Measurements from ENCODE around the gene CIPC.

The CIPC gene

GRCh38 chr14:77148510-77149231 lies 50.6 kb downstream of the CIPC start:
- Histone ChIP-seq H3K9ac (ENCODE audit: low read depth in 1 of 2, low read length in 2 of 2) (no peak overlapping the region), H3K4me3 (ENCODE audit: low read length in 2 of 2) (no peak overlapping the region), H3K27me3 (ENCODE audit: control insufficient read depth in 2 of 2, insufficient read depth in 2 of 2, low read length in 2 of 2) (peaks cover 11 to 20% of the 10 kb centered on the region in 2 donors), H3K9me3 (ENCODE audit: control insufficient read depth in 2 of 2, low read length in 2 of 2) (peaks cover 0 to 2% of the 10 kb centered on the region in 2 donors), H3K4me1 (ENCODE audit: control insufficient read depth in 2 of 2, insufficient read depth in 2 of 2, low read length in 2 of 2) (no peaks in the 10 kb centered on the region), H3K36me3 (ENCODE audit: control insufficient read depth in 2 of 2, insufficient read depth in 2 of 2, low read length in 2 of 2) (no peaks in the 10 kb centered on the region), H3K27ac (ENCODE audit: low read depth in 2 of 2, low read length in 2 of 2) (no peak overlapping the region)

DNA sequence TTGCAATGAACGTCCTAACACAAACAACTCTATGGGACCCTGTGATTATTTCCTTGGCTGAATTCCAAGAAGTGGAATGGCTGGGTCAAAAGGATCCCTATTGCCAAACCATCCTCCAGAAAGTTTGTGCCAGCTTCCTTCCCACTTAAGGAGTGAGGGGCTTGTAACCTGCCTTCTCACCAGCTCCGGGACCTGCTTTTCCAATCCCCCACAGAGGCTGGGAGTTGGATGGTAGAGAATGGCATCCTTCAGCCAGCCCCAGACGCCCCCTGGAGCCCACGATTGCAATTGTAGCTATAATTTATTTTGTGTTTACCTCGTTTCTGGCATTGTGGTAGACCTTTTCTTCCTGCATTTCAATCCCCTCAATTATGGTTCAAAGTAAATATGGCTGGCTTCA lies 53.2 kb downstream of the CIPC start:
- H3K4me1 ChIP-seq (ENCODE audit: control insufficient read depth in 2 of 2, insufficient read depth in 2 of 2, low read length in 2 of 2): no peaks in the 10 kb centered on the region
- no peak overlapping the region for H3K27ac ChIP-seq (ENCODE audit: low read depth in 2 of 2, low read length in 2 of 2)
- peaks cover 0 to 2% of the 10 kb centered on the region in 2 donors for H3K9me3 ChIP-seq (ENCODE audit: control insufficient read depth in 2 of 2, low read length in 2 of 2)
- no peak overlapping the region for H3K9ac ChIP-seq (ENCODE audit: low read depth in 1 of 2, low read length in 2 of 2)
- H3K4me3 ChIP-seq (ENCODE audit: low read length in 2 of 2): no peak overlapping the region
- peaks cover 6 to 14% of the 10 kb centered on the region in 2 donors for H3K27me3 ChIP-seq (ENCODE audit: control insufficient read depth in 2 of 2, insufficient read depth in 2 of 2, low read length in 2 of 2)
- H3K36me3 ChIP-seq (ENCODE audit: control insufficient read depth in 2 of 2, insufficient read depth in 2 of 2, low read length in 2 of 2): no peaks in the 10 kb centered on the region

DNA sequence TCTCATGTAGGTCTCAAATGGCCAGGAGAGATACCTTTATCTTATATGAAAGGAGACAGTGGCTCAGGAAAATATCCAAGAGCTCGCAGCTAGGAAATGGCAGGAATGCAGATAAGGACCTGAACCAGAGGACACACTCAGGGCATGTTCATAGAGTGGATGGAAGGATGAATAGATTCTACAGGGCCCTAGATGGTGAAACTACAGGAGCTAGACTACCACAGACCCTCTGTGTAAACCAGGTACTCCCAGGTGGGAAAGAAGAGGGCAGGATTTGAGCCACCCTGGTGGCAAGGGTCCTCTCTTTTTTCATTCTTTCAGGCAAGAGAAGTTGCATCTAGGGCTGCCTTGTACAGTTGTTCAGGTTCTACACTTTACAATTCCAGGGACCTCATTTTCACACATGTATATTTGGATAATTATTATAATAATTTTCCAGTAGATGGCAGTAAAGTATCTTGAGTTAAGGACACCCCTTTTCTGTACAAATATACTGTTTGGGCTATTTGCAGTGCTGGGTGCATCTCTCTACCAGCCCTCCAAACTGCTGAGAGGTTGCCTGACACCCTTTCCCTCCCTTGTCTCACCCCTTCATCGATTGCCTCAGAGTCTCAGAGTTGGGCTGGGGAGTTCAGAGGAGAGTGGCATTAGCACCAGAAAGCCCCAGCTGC lies 54.0 kb downstream of the CIPC start:
- no peak overlapping the region for H3K27ac ChIP-seq (ENCODE audit: low read depth in 2 of 2, low read length in 2 of 2)
- H3K4me3 ChIP-seq (ENCODE audit: low read length in 2 of 2): no peak overlapping the region
- peaks cover 3 to 6% of the 10 kb centered on the region in 2 donors for H3K27me3 ChIP-seq (ENCODE audit: control insufficient read depth in 2 of 2, insufficient read depth in 2 of 2, low read length in 2 of 2)
- H3K36me3 ChIP-seq (ENCODE audit: control insufficient read depth in 2 of 2, insufficient read depth in 2 of 2, low read length in 2 of 2): no peaks in the 10 kb centered on the region
- no peaks in the 10 kb centered on the region for H3K4me1 ChIP-seq (ENCODE audit: control insufficient read depth in 2 of 2, insufficient read depth in 2 of 2, low read length in 2 of 2)
- H3K9me3 ChIP-seq (ENCODE audit: control insufficient read depth in 2 of 2, low read length in 2 of 2): peaks cover 0 to 2% of the 10 kb centered on the region in 2 donors
- H3K9ac ChIP-seq (ENCODE audit: low read depth in 1 of 2, low read length in 2 of 2): no peak overlapping the region

GRCh38 chr14:77153802-77154201 lies 55.7 kb downstream of the CIPC start:
- H3K27me3 ChIP-seq (ENCODE audit: control insufficient read depth in 2 of 2, insufficient read depth in 2 of 2, low read length in 2 of 2): peaks cover 8 to 12% of the 10 kb centered on the region in 2 donors

DNA sequence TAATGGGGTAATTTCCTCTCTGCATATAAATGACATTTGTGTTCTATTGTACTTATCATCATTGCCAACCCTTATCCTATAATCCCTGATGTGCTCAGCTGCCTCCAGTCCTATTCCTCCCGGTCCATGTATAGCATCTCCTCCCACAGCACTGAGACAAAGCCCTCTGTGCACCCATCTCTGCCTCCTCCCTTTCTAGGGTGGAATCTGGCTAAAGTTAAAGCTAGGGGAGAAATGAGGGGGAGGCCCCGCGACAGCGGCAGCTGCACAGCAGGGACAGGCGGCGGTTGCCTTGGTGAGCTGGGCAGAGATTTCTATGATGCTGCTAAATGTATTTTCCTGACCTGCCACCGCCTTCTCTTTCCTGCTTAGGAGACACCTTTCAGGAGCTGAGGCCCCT lies 56.4 kb downstream of the CIPC start:
- Histone ChIP-seq H3K27me3 (ENCODE audit: control insufficient read depth in 2 of 2, insufficient read depth in 2 of 2, low read length in 2 of 2) (peaks cover 11 to 12% of the 10 kb centered on the region in 2 donors), H3K9ac (ENCODE audit: low read depth in 1 of 2, low read length in 2 of 2) (no peak overlapping the region), H3K4me1 (ENCODE audit: control insufficient read depth in 2 of 2, insufficient read depth in 2 of 2, low read length in 2 of 2) (no peaks in the 10 kb centered on the region), H3K9me3 (ENCODE audit: control insufficient read depth in 2 of 2, low read length in 2 of 2) (no peaks in the 10 kb centered on the region), H3K4me3 (ENCODE audit: low read length in 2 of 2) (no peak overlapping the region), H3K27ac (ENCODE audit: low read depth in 2 of 2, low read length in 2 of 2) (no peak overlapping the region), H3K36me3 (ENCODE audit: control insufficient read depth in 2 of 2, insufficient read depth in 2 of 2, low read length in 2 of 2) (no peaks in the 10 kb centered on the region)

More at GRCh38 chr14:77153802-77154201, 55.7 kb downstream of the CIPC start:
- H3K36me3 ChIP-seq (ENCODE audit: control insufficient read depth in 2 of 2, insufficient read depth in 2 of 2, low read length in 2 of 2): no peaks in the 10 kb centered on the region
- no peak overlapping the region for H3K27ac ChIP-seq (ENCODE audit: low read depth in 2 of 2, low read length in 2 of 2)
- peaks cover 0 to 1% of the 10 kb centered on the region in 2 donors for H3K9me3 ChIP-seq (ENCODE audit: control insufficient read depth in 2 of 2, low read length in 2 of 2)
- no peak overlapping the region for H3K9ac ChIP-seq (ENCODE audit: low read depth in 1 of 2, low read length in 2 of 2)
- no peak overlapping the region for H3K4me3 ChIP-seq (ENCODE audit: low read length in 2 of 2)
- H3K4me1 ChIP-seq (ENCODE audit: control insufficient read depth in 2 of 2, insufficient read depth in 2 of 2, low read length in 2 of 2): no peaks in the 10 kb centered on the region

DNA sequence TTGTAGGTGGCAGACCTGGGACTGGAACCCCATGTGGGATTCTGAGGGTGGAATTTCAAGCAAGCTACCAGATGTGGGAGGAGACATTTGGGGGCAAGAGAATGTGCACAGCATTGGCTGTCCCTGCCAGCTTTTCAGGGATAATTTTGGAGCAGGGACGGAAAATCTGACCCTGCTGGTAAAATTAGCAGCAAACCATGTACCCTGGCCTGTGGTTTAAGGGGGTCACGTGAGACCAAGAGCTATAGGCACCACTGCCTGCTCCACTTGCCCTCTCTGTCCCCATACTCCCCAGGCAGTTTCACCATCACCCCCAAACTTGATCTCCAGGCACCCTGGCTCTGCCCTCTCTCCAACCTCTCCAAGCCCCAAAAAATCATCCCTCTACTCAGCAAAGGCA lies 57.0 kb downstream of the CIPC start:
- Histone ChIP-seq H3K27ac (ENCODE audit: low read depth in 2 of 2, low read length in 2 of 2) (no peak overlapping the region), H3K36me3 (ENCODE audit: control insufficient read depth in 2 of 2, insufficient read depth in 2 of 2, low read length in 2 of 2) (no peaks in the 10 kb centered on the region), H3K9ac (ENCODE audit: low read depth in 1 of 2, low read length in 2 of 2) (no peak overlapping the region), H3K27me3 (ENCODE audit: control insufficient read depth in 2 of 2, insufficient read depth in 2 of 2, low read length in 2 of 2) (peaks cover 11 to 12% of the 10 kb centered on the region in 2 donors), H3K4me3 (ENCODE audit: low read length in 2 of 2) (no peak overlapping the region), H3K9me3 (ENCODE audit: control insufficient read depth in 2 of 2, low read length in 2 of 2) (no peaks in the 10 kb centered on the region), H3K4me1 (ENCODE audit: control insufficient read depth in 2 of 2, insufficient read depth in 2 of 2, low read length in 2 of 2) (no peaks in the 10 kb centered on the region)

GRCh38 chr14:77157740-77158139 lies 59.7 kb downstream of the CIPC start:
- Histone ChIP-seq H3K9me3 (ENCODE audit: control insufficient read depth in 2 of 2, low read length in 2 of 2) (no peaks in the 10 kb centered on the region), H3K27me3 (ENCODE audit: control insufficient read depth in 2 of 2, insufficient read depth in 2 of 2, low read length in 2 of 2) (peaks cover 11 to 12% of the 10 kb centered on the region in 2 donors), H3K9ac (ENCODE audit: low read depth in 1 of 2, low read length in 2 of 2) (no peak overlapping the region), H3K4me3 (ENCODE audit: low read length in 2 of 2) (no peak overlapping the region), H3K36me3 (ENCODE audit: control insufficient read depth in 2 of 2, insufficient read depth in 2 of 2, low read length in 2 of 2) (no peaks in the 10 kb centered on the region), H3K4me1 (ENCODE audit: control insufficient read depth in 2 of 2, insufficient read depth in 2 of 2, low read length in 2 of 2) (no peaks in the 10 kb centered on the region), H3K27ac (ENCODE audit: low read depth in 2 of 2, low read length in 2 of 2) (no peak overlapping the region)

DNA sequence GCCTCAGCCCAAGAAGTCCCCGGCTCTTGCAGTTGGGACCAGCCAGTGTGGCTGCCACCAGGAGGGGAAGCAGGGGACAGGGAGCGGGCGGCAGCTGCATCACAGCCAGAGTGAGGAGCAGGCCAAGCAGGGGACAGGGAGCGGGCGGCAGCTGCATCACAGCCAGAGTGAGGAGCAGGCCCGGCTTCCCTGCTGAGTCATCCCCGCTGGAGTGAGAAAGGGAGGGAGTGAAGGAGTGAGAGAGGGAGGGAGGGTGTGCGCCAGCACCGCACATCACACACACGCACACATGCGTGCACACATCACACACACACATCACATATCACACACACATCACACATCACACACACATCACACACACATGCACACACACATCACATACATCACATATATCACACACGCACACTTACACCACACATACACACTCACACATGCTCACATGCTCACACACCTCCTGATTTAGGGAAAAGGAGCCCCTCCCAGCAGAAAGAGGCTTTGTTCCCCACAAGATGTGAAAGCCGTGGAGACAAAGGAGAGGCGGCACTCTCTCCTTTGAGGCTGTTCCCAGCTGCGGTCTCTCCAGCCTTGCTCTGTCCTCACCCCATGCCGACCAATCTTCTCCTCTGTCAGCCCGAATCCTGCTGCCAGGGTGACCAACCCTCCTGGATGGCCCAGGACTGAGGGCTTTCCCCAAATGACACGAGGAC lies 60.3 kb downstream of the CIPC start:
- Histone ChIP-seq H3K36me3 (ENCODE audit: control insufficient read depth in 2 of 2, insufficient read depth in 2 of 2, low read length in 2 of 2) (no peaks in the 10 kb centered on the region), H3K9ac (ENCODE audit: low read depth in 1 of 2, low read length in 2 of 2) (no peak overlapping the region), H3K4me1 (ENCODE audit: control insufficient read depth in 2 of 2, insufficient read depth in 2 of 2, low read length in 2 of 2) (no peaks in the 10 kb centered on the region), H3K27ac (ENCODE audit: low read depth in 2 of 2, low read length in 2 of 2) (no peak overlapping the region), H3K4me3 (ENCODE audit: low read length in 2 of 2) (no peak overlapping the region), H3K9me3 (ENCODE audit: control insufficient read depth in 2 of 2, low read length in 2 of 2) (no peaks in the 10 kb centered on the region), H3K27me3 (ENCODE audit: control insufficient read depth in 2 of 2, insufficient read depth in 2 of 2, low read length in 2 of 2) (peaks cover 11 to 12% of the 10 kb centered on the region in 2 donors)

DNA sequence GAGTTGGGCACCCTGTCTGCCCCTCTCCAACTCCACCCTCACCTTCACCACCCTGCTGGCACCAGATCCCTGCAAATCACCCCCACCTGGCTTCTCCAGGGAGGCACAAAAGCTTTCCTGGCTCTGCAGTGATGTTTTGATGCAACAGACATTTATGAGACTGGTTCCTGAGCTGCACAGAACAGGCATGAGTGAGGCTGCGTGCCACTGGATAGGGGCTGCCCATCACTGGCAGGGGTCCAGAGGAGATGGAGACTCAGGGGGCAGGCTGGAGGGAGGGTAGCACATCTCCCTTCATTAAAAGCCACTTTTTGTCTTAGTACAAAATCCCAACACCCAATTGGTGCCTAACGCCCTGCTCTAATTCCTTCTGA lies 60.8 kb downstream of the CIPC start:
- no peak overlapping the region for H3K9ac ChIP-seq (ENCODE audit: low read depth in 1 of 2, low read length in 2 of 2)
- peaks cover 11 to 12% of the 10 kb centered on the region in 2 donors for H3K27me3 ChIP-seq (ENCODE audit: control insufficient read depth in 2 of 2, insufficient read depth in 2 of 2, low read length in 2 of 2)
- no peaks in the 10 kb centered on the region for H3K9me3 ChIP-seq (ENCODE audit: control insufficient read depth in 2 of 2, low read length in 2 of 2)
- no peaks in the 10 kb centered on the region for H3K36me3 ChIP-seq (ENCODE audit: control insufficient read depth in 2 of 2, insufficient read depth in 2 of 2, low read length in 2 of 2)
- no peak overlapping the region for H3K4me3 ChIP-seq (ENCODE audit: low read length in 2 of 2)
- H3K27ac ChIP-seq (ENCODE audit: low read depth in 2 of 2, low read length in 2 of 2): no peak overlapping the region
- no peaks in the 10 kb centered on the region for H3K4me1 ChIP-seq (ENCODE audit: control insufficient read depth in 2 of 2, insufficient read depth in 2 of 2, low read length in 2 of 2)

DNA sequence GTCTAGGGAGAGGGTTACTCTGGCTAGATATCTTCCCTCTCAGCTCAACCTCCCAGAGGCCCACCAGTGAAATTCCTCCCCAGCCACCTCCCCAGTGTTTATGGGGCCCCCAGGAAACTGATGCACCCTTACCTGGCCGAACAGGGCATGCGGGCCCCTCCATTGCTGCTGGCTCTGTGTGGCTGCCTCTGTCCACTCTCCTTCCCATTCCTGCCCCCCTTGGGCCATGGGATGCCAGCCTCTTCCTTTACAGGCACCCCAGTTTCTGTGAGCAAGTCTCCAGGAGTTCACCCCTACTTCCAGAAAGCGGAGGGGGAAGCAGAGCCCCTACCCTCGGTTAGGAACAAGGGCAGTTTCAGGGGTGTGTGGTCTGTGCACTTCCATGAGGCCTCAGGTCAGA lies 63.0 kb downstream of the CIPC start:
- Histone ChIP-seq H3K36me3 (ENCODE audit: control insufficient read depth in 2 of 2, insufficient read depth in 2 of 2, low read length in 2 of 2) (no peaks in the 10 kb centered on the region), H3K27ac (ENCODE audit: low read depth in 2 of 2, low read length in 2 of 2) (no peak overlapping the region), H3K27me3 (ENCODE audit: control insufficient read depth in 2 of 2, insufficient read depth in 2 of 2, low read length in 2 of 2) (peaks cover 6 to 12% of the 10 kb centered on the region in 2 donors), H3K9me3 (ENCODE audit: control insufficient read depth in 2 of 2, low read length in 2 of 2) (no peaks in the 10 kb centered on the region), H3K4me1 (ENCODE audit: control insufficient read depth in 2 of 2, insufficient read depth in 2 of 2, low read length in 2 of 2) (no peaks in the 10 kb centered on the region), H3K4me3 (ENCODE audit: low read length in 2 of 2) (no peak overlapping the region), H3K9ac (ENCODE audit: low read depth in 1 of 2, low read length in 2 of 2) (no peak overlapping the region)

Data from mucosa of rectum (tissue), 2 donors.